Stimulated activated CD8-positive, alpha-beta memory T cell treated with anti-CD3 and anti-CD28 coated beads, Interleukin-7, amount 100 ng/mL, for 24 hours (primary cell): ENCODE measurements around the gene NFKB1.

Experiments used
- DNase-seq: peaks from one replicate; pipeline ENCODE4 v3.0.0-alpha.2; 2020; ENCODE audit warnings: low read depth

NFKB1 gene

GRCh38 chr4:102500352-102500695 is 835 bp upstream of the NFKB1 start:
- DNase-seq: no peak

- DNase-seq: no peak
These were observed 213 bp downstream of the NFKB1 start for GRCh38 chr4:102501447-102501696.

- no peak for DNase-seq
These were observed 1.3 kb downstream of the NFKB1 start for GRCh38 chr4:102502543-102502818.

- DNase-seq: no peak
These were observed 2.2 kb downstream of the NFKB1 start for GRCh38 chr4:102503301-102503746.

GRCh38 chr4:102503831-102504786 is 3.0 kb downstream of the NFKB1 start:
- DNase-seq: no peak

GRCh38 chr4:102504941-102505340 is 3.8 kb downstream of the NFKB1 start:
- DNase-seq: no peak

- no peak for DNase-seq
These were observed 4.5 kb downstream of the NFKB1 start for GRCh38 chr4:102505708-102506107.

GRCh38 chr4:102506523-102506922 is 5.4 kb downstream of the NFKB1 start:
- DNase-seq: no peak

GRCh38 chr4:102511830-102512605 is 10.9 kb downstream of the NFKB1 start:
- no peak for DNase-seq

GRCh38 chr4:102514298-102514964 is 13.3 kb downstream of the NFKB1 start:
- no peak for DNase-seq

- no peak for DNase-seq
These were observed 16.6 kb downstream of the NFKB1 start for GRCh38 chr4:102517753-102518152.

GRCh38 chr4:102518703-102519131 is 17.6 kb downstream of the NFKB1 start:
- no peak for DNase-seq

- DNase-seq: no peak
These were observed 18.8 kb downstream of the NFKB1 start for GRCh38 chr4:102519925-102520324.

GRCh38 chr4:102521570-102521969 is 20.4 kb downstream of the NFKB1 start:
- DNase-seq: no peak

- DNase-seq: no peak
These were observed 20.9 kb downstream of the NFKB1 start for GRCh38 chr4:102522031-102522440.

- DNase-seq: no peak
These were observed 23.5 kb downstream of the NFKB1 start for GRCh38 chr4:102524691-102525090.

- DNase-seq: no peak
These were observed 23.9 kb downstream of the NFKB1 start for GRCh38 chr4:102525097-102525496.

GRCh38 chr4:102525504-102525903 is 24.3 kb downstream of the NFKB1 start:
- no peak for DNase-seq

GRCh38 chr4:102526532-102526931 is 25.4 kb downstream of the NFKB1 start:
- DNase-seq: no peak

- DNase-seq: no peak
These were observed 26.6 kb downstream of the NFKB1 start for GRCh38 chr4:102527695-102528283.

- DNase-seq: no peak
These were observed 28.8 kb downstream of the NFKB1 start for GRCh38 chr4:102529977-102530376.

GRCh38 chr4:102530986-102531385 is 29.8 kb downstream of the NFKB1 start:
- no peak for DNase-seq

- DNase-seq: no peak
These were observed 30.3 kb downstream of the NFKB1 start for GRCh38 chr4:102531462-102531861.
